ENCODE measurements around the gene LCA5L.
"Not testable (repeated sequence)": the region's sequence is repeated elsewhere in the genome, so short reads cannot be mapped to it uniquely, and the experiment has no call there.

The LCA5L gene

GRCh38 chr21:39386899-39387298 lies 58.7 kb downstream of the LCA5L start:
- no peak for DNase-seq

- DNase-seq: no peak
These were observed 59.4 kb downstream of the LCA5L start for GRCh38 chr21:39386194-39386593.

GRCh38 chr21:39385299-39386145 lies 60.1 kb downstream of the LCA5L start:
- DNase-seq: peak; percentile 65

- DNase-seq: no peak
These were observed 60.8 kb downstream of the LCA5L start for GRCh38 chr21:39384674-39385298.

GRCh38 chr21:39382096-39382495 lies 63.5 kb downstream of the LCA5L start:
- not testable (repeated sequence) for DNase-seq

GRCh38 chr21:39381009-39381408 lies 64.6 kb downstream of the LCA5L start:
- no peak for DNase-seq

- DNase-seq: peak; percentile 89
These were observed 65.3 kb downstream of the LCA5L start for GRCh38 chr21:39379986-39380891.

GRCh38 chr21:39377444-39378050 lies 68.0 kb downstream of the LCA5L start:
- DNase-seq: no peak

GRCh38 chr21:39375446-39375845 lies 70.1 kb downstream of the LCA5L start:
- DNase-seq: no peak

- no peak for DNase-seq
These were observed 71.5 kb downstream of the LCA5L start for GRCh38 chr21:39374046-39374445.

- no peak for DNase-seq
These were observed 71.9 kb downstream of the LCA5L start for GRCh38 chr21:39373634-39374033.

GRCh38 chr21:39369896-39370288 lies 75.7 kb downstream of the LCA5L start:
- not testable (repeated sequence) for DNase-seq

- DNase-seq: no peak
These were observed 77.8 kb downstream of the LCA5L start for GRCh38 chr21:39367783-39368182.

GRCh38 chr21:39366563-39366962 lies 79.0 kb downstream of the LCA5L start:
- DNase-seq: no peak

- DNase-seq: no peak
These were observed 80.6 kb downstream of the LCA5L start for GRCh38 chr21:39364949-39365348.

- DNase-seq: no peak
These were observed 81.7 kb downstream of the LCA5L start for GRCh38 chr21:39363607-39364555.

GRCh38 chr21:39362733-39363132 lies 82.8 kb downstream of the LCA5L start:
- no peak for DNase-seq

- DNase-seq: no peak
These were observed 86.2 kb downstream of the LCA5L start for GRCh38 chr21:39359382-39359781.
